ENCODE results near the gene TOR1AIP2. TPM values are rescaled to one million over a fixed set of nuclear protein-coding genes. Genes with fewer than 3 reads are reported as not detected.
"Not testable (repeated sequence)": the region's sequence is repeated elsewhere in the genome, so short reads cannot be mapped to it uniquely, and the experiment has no call there.

The TOR1AIP2 gene
- total and polyA plus RNA-seq, 4 donors = 28.9 to 67.3 (median 47.3) TPM

DNA sequence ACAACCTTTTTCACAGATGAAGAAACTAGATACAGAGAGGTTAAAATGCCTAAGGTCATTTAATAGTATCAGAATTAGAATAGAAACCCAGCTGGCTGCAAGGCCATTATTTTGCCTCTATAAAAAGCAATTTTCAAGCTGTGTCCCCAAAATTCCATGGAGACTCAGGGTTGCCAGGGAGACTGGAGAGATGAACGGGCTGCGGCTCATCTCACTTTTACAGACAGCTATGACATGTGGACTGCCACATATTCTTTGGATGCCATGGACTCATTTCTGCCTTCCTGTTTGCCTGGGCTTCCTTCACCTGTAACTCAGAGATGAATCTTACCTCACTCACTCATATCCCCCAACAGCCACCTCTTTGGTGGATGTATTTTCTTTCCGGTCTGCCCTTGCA is 17.0 kb downstream of the TOR1AIP2 start:
- no peak overlapping the region for H3K27ac ChIP-seq (ENCODE audit: low read depth, low read length)
- peak in 1 of 6 donors; percentile 59 for DNase-seq (ENCODE audit: low read depth in 4 of 6, low spot score in 6 of 6)
- H3K9me3 ChIP-seq (ENCODE audit: control insufficient read depth, insufficient read depth, low read length) = no peaks in the 10 kb centered on the region
- H3K4me1 ChIP-seq (ENCODE audit: control insufficient read depth, insufficient read depth, low read length) = no peaks in the 10 kb centered on the region
- no peaks in the 10 kb centered on the region for H3K27me3 ChIP-seq (ENCODE audit: control insufficient read depth, insufficient read depth, low read length)
- no peak overlapping the region for H3K4me3 ChIP-seq (ENCODE audit: low read depth, low read length)
- WGBS (ENCODE audit: insufficient coverage) = 55% methylated on average over 2 of the region's 3 CpGs
- peaks cover 12% of the 10 kb centered on the region for H3K36me3 ChIP-seq (ENCODE audit: control insufficient read depth, insufficient read depth, low read length)

DNA sequence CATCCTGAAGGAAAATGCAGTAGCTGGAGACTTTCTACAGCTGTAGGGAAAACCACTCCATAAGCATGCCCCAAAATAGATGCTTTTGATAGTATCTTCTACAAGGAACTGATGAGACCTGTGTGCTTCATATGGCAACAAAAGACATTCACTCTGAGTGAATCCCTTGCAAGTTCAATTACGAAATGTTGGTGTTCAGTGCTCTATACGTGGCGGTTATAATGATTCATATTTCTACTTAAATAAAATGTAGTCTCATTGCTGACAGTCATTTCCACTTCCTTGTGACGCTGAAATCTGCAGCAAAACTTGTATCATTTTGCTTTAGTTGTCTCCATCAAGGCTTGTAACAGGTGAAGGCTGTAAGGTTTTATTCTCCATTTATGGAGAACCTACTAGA is 20.6 kb downstream of the TOR1AIP2 start:
- 88% methylated on average over 1 of the region's 4 CpGs for WGBS (ENCODE audit: insufficient coverage)
- peaks cover 4% of the 10 kb centered on the region for H3K36me3 ChIP-seq (ENCODE audit: control insufficient read depth, insufficient read depth, low read length)

DNA sequence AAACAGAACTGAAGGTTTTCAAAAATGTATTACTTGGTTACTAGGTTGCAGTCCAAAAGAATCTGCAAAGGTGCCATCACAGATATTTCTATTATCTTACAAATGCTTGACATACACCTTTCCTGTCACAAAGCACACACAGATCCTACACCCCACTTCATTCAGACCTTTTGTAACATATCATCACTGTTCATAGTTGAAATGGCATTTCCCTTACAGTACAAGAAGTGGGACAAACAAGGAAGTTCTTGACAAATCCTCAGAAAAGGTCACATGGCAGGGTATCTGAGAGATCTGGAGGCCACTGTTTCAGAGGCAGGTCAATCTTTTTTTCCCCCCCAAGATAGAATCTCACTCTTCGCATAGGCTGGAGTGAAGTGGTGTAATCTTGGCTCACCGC is 21.3 kb downstream of the TOR1AIP2 start:
- Histone ChIP-seq H3K36me3 (ENCODE audit: control insufficient read depth, insufficient read depth, low read length) (peaks cover 7% of the 10 kb centered on the region), H3K27me3 (ENCODE audit: control insufficient read depth, insufficient read depth, low read length) (no peaks in the 10 kb centered on the region), H3K27ac (ENCODE audit: low read depth, low read length) (no peak overlapping the region), H3K9me3 (ENCODE audit: control insufficient read depth, insufficient read depth, low read length) (no peaks in the 10 kb centered on the region), H3K4me1 (ENCODE audit: control insufficient read depth, insufficient read depth, low read length) (no peaks in the 10 kb centered on the region), H3K4me3 (ENCODE audit: low read depth, low read length) (no peak overlapping the region)
- WGBS (ENCODE audit: insufficient coverage) = no CpG with 5 or more reads among the region's 2 CpGs
- DNase-seq (ENCODE audit: low read depth in 4 of 6, low spot score in 6 of 6) = no peak

More for the DNA sequence above, 20.6 kb downstream of the TOR1AIP2 start:
- Histone ChIP-seq H3K4me1 (ENCODE audit: control insufficient read depth, insufficient read depth, low read length) (no peaks in the 10 kb centered on the region), H3K27me3 (ENCODE audit: control insufficient read depth, insufficient read depth, low read length) (no peaks in the 10 kb centered on the region), H3K9me3 (ENCODE audit: control insufficient read depth, insufficient read depth, low read length) (no peaks in the 10 kb centered on the region), H3K27ac (ENCODE audit: low read depth, low read length) (no peak overlapping the region), H3K4me3 (ENCODE audit: low read depth, low read length) (no peak overlapping the region)
- no peak for DNase-seq (ENCODE audit: low read depth in 4 of 6, low spot score in 6 of 6)

DNA sequence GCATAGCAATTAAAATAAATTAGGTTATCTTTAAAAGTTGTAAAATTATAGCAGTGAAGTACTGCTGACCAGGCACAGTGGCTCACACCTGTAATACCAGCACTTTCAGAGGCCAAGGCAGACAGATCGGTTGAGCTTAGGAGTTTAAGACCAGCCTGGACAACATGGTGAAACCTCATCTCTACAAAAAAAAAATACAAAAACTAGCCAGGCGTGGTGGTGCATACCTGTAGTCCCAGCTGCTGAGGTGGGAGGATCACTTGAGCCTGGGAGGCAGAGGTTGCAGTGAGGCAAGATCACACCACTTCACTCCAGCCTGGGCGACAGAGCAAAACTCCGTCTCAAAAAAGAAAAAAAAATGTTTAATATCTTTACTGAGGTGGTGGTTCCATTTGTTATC is 21.8 kb downstream of the TOR1AIP2 start:
- WGBS (ENCODE audit: insufficient coverage) = no CpG with 5 or more reads among the region's 4 CpGs
- not testable (repeated sequence) for H3K4me1 ChIP-seq (ENCODE audit: control insufficient read depth, insufficient read depth, low read length); H3K9me3 ChIP-seq (ENCODE audit: control insufficient read depth, insufficient read depth, low read length); H3K27ac ChIP-seq (ENCODE audit: low read depth, low read length); H3K27me3 ChIP-seq (ENCODE audit: control insufficient read depth, insufficient read depth, low read length); H3K36me3 ChIP-seq (ENCODE audit: control insufficient read depth, insufficient read depth, low read length); H3K4me3 ChIP-seq (ENCODE audit: low read depth, low read length); DNase-seq (ENCODE audit: low read depth in 4 of 6, low spot score in 6 of 6)

DNA sequence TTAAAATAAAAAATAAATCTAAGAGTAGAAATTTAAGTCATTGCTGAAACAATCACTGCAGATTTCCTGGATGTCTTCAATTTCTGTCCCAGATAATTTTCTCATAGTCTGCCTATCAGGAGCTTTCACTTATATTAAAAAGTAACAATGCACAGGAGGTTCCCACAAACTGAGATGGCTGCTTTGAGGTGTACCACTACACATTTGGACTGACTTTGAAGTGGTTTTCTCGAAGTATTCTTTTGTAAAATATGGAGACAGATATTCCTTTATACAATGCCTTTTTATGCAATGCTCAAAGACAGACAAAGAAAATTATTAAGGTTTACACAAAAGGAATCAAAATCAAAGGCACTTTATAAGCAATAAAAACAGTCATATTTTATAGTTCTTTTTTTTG is 24.5 kb downstream of the TOR1AIP2 start:
- WGBS (ENCODE audit: insufficient coverage) = no CpG with 5 or more reads among the region's 1 CpG
- H3K9me3 ChIP-seq (ENCODE audit: control insufficient read depth, insufficient read depth, low read length) = no peaks in the 10 kb centered on the region
- H3K27ac ChIP-seq (ENCODE audit: low read depth, low read length) = no peak overlapping the region
- H3K36me3 ChIP-seq (ENCODE audit: control insufficient read depth, insufficient read depth, low read length) = peaks cover 21% of the 10 kb centered on the region
- H3K27me3 ChIP-seq (ENCODE audit: control insufficient read depth, insufficient read depth, low read length) = no peaks in the 10 kb centered on the region
- no peak for DNase-seq (ENCODE audit: low read depth in 4 of 6, low spot score in 6 of 6)
- H3K4me1 ChIP-seq (ENCODE audit: control insufficient read depth, insufficient read depth, low read length) = no peaks in the 10 kb centered on the region
- H3K4me3 ChIP-seq (ENCODE audit: low read depth, low read length) = no peak overlapping the region

DNA sequence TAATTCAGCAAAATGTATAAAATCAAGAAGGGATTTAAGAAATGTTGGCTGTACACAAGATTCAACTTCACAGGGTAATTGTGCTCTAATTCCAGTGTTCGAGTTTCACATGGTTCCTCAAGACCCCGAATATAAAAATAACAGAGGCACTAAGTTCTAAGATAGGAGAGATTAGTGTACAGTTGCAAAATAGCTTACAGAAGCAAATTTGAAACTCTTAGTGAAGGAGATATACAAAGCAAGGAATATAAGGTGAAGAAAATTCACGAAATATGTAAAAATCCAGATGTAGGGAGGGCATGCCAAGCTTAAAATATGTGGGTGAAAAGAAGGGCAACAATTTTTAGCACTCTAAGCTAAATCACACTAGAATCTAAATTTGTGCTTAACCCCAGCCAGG is 29.4 kb downstream of the TOR1AIP2 start:
- no peak overlapping the region for H3K4me3 ChIP-seq (ENCODE audit: low read depth, low read length)
- no peak for DNase-seq (ENCODE audit: low read depth in 4 of 6, low spot score in 6 of 6)
- WGBS (ENCODE audit: insufficient coverage) = 100% methylated on average over 1 of the region's 3 CpGs
- peaks cover 25% of the 10 kb centered on the region for H3K36me3 ChIP-seq (ENCODE audit: control insufficient read depth, insufficient read depth, low read length)
- H3K27ac ChIP-seq (ENCODE audit: low read depth, low read length) = no peak overlapping the region
- no peaks in the 10 kb centered on the region for H3K4me1 ChIP-seq (ENCODE audit: control insufficient read depth, insufficient read depth, low read length)
- H3K27me3 ChIP-seq (ENCODE audit: control insufficient read depth, insufficient read depth, low read length) = no peaks in the 10 kb centered on the region
- H3K9me3 ChIP-seq (ENCODE audit: control insufficient read depth, insufficient read depth, low read length) = no peaks in the 10 kb centered on the region

DNA sequence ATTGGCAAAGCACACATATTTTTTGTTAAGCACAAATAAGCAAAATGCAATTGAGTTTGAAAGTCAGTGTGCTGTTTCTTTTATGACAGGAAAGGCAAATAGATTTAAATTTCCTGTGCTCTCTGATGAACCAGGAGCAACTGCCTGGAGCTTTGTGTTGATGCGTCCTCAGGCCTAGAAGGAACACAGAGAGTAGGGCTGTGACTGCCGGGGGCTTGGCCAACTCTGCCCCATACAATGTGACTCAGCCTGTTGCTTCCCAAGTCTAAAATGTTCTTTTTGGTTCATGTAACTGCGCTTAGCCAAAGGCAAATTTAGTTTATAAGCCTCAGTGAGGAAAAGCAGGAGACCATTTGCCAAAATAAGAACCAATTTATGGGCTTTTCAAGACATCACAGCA is 37.5 kb downstream of the TOR1AIP2 start:
- WGBS (ENCODE audit: insufficient coverage) = 87% methylated on average over 3 of the region's 3 CpGs
- DNase-seq (ENCODE audit: low read depth in 4 of 6, low spot score in 6 of 6) = no peak

DNA sequence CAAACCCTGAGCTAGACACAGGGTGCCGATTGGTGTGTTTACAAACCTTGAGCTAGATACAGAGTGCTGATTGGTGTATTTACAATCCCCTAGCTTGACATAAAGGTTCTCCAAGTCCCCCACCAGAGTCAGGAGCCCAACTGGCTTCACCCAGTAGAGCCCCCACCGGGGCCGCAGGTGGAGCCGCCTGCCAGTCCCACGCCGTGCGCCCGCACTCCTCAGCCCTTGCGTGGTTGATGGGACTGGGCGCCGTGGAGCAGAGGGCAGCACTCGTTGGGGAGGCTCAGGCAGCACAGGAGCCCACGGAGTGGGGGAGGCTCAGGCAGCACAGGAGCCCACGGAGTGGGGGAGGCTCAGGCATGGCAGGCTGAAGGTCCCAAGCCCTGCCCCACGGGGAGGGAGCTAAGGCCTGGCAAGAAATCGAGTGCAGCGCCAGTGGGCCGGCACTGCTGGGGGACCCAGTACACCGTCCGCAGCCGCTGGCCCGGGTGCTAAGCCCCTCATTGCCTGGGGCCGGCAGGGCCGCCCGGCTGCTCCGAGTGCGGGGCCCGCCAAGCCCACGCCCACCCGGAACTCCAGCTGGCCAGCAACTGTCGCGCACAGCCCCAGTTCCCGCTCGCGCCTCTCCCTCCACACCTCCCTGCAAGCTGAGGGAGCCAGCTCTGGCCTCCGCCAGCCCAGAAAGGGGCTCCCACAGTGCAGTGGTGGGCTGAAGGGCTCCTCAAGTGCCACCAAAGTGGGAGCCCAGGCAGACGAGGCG is 40.7 kb downstream of the TOR1AIP2 start:
- H3K27me3 ChIP-seq (ENCODE audit: control insufficient read depth, insufficient read depth, low read length); H3K36me3 ChIP-seq (ENCODE audit: control insufficient read depth, insufficient read depth, low read length); H3K4me1 ChIP-seq (ENCODE audit: control insufficient read depth, insufficient read depth, low read length); DNase-seq (ENCODE audit: low read depth in 4 of 6, low spot score in 6 of 6); H3K27ac ChIP-seq (ENCODE audit: low read depth, low read length); H3K9me3 ChIP-seq (ENCODE audit: control insufficient read depth, insufficient read depth, low read length); H3K4me3 ChIP-seq (ENCODE audit: low read depth, low read length): not testable (repeated sequence)
- WGBS (ENCODE audit: insufficient coverage) = 99% methylated on average over 35 of the region's 38 CpGs

More for the DNA sequence above, 37.5 kb downstream of the TOR1AIP2 start:
- H3K4me3 ChIP-seq (ENCODE audit: low read depth, low read length) = no peak overlapping the region
- no peaks in the 10 kb centered on the region for H3K9me3 ChIP-seq (ENCODE audit: control insufficient read depth, insufficient read depth, low read length)
- no peaks in the 10 kb centered on the region for H3K27me3 ChIP-seq (ENCODE audit: control insufficient read depth, insufficient read depth, low read length)
- H3K4me1 ChIP-seq (ENCODE audit: control insufficient read depth, insufficient read depth, low read length) = no peaks in the 10 kb centered on the region
- no peak overlapping the region for H3K27ac ChIP-seq (ENCODE audit: low read depth, low read length)
- peaks cover 14% of the 10 kb centered on the region for H3K36me3 ChIP-seq (ENCODE audit: control insufficient read depth, insufficient read depth, low read length)

DNA sequence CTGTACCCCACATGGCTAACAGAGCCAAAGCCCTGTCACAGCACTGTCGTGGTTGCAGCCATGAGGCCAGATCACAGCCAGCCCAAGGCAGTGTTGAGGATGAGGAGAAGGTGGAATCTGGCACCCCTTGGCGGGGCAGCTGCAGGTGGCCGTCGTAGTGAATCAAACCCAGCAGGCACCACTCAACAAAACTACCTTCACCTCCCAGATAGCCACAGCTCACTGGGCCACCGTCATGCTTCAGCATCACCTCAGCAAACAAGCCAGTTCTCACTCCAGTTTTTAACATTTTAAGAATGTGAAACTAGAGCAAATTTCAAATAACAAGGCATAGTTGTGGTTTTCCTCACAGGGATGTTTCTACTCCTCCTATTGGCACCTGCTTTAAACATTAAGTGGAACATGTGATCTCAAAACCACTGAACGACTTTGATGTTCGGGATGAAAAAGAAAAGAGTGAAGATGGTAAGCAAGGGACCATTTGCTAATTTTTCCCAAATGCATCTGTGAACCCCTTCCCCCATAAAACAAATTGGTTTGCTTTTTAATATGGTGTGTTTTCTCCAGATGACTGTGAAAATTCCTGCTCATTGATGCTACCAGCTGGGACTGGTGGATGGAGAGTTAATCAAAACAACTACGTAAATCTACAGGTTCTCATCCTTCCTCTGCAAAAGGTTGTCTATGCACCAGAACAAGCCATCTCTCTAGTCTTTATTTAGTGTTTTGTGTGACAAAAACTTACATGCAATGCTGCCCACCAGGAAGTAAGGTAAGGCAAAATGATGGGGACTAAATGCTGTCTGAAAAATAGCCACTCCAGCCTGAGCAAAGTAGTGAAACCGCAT is 45.5 kb downstream of the TOR1AIP2 start:
- peak in 1 of 6 donors; percentile 76 for DNase-seq (ENCODE audit: low read depth in 4 of 6, low spot score in 6 of 6)

More for the DNA sequence above, 45.5 kb downstream of the TOR1AIP2 start:
- Histone ChIP-seq H3K36me3 (ENCODE audit: control insufficient read depth, insufficient read depth, low read length) (peaks cover 7% of the 10 kb centered on the region), H3K4me3 (ENCODE audit: low read depth, low read length) (no peak overlapping the region), H3K27me3 (ENCODE audit: control insufficient read depth, insufficient read depth, low read length) (no peaks in the 10 kb centered on the region), H3K9me3 (ENCODE audit: control insufficient read depth, insufficient read depth, low read length) (no peaks in the 10 kb centered on the region), H3K4me1 (ENCODE audit: control insufficient read depth, insufficient read depth, low read length) (no peaks in the 10 kb centered on the region), H3K27ac (ENCODE audit: low read depth, low read length) (no peak overlapping the region)
- WGBS (ENCODE audit: insufficient coverage) = no CpG with 5 or more reads among the region's 9 CpGs
